CD4-positive, alpha-beta T cell treated with Interferon alpha-2 for 1 hour (primary cell): ENCODE results near the gene BORCS5.
"Not testable (repeated sequence)": the region's sequence is repeated elsewhere in the genome, so short reads cannot be mapped to it uniquely, and the experiment has no call there.

Experiments used
- DNase-seq, 2 donors: peaks; one replicate each; pipeline ENCODE4 v3.0.0-alpha.2; 2020 to 2022

The BORCS5 gene

GRCh38 chr12:12396694-12397093 is 39.8 kb downstream of the BORCS5 start:
- no peak for DNase-seq

GRCh38 chr12:12397184-12397583 is 40.3 kb downstream of the BORCS5 start:
- no peak for DNase-seq

GRCh38 chr12:12398026-12398859 is 41.4 kb downstream of the BORCS5 start:
- DNase-seq: no peak

GRCh38 chr12:12399161-12399560 is 42.3 kb downstream of the BORCS5 start:
- no peak for DNase-seq

GRCh38 chr12:12399776-12400305 is 43.0 kb downstream of the BORCS5 start:
- no peak for DNase-seq

GRCh38 chr12:12400793-12401192 is 43.9 kb downstream of the BORCS5 start:
- DNase-seq: no peak

- peak in 1 of 2 donors; percentile 25 for DNase-seq
Observed at GRCh38 chr12:12403264-12404248, 46.7 kb downstream of the BORCS5 start.

GRCh38 chr12:12404297-12404696 is 47.4 kb downstream of the BORCS5 start:
- no peak for DNase-seq

- DNase-seq: no peak
Observed at GRCh38 chr12:12405882-12406281, 49.0 kb downstream of the BORCS5 start.

- DNase-seq: no peak
Observed at GRCh38 chr12:12406762-12407161, 49.9 kb downstream of the BORCS5 start.

GRCh38 chr12:12408265-12408690 is 51.4 kb downstream of the BORCS5 start:
- peak in 1 of 2 donors; percentile 36 for DNase-seq

GRCh38 chr12:12409337-12409736 is 52.5 kb downstream of the BORCS5 start:
- not testable (repeated sequence) for DNase-seq

- DNase-seq: no peak
Observed at GRCh38 chr12:12415886-12416285, 59.0 kb downstream of the BORCS5 start.

- not testable (repeated sequence) for DNase-seq
Observed at GRCh38 chr12:12419165-12419564, 62.3 kb downstream of the BORCS5 start.

- DNase-seq: no peak
Observed at GRCh38 chr12:12423367-12423766, 66.5 kb downstream of the BORCS5 start.

- DNase-seq: no peak
Observed at GRCh38 chr12:12425001-12425400, 68.1 kb downstream of the BORCS5 start.

GRCh38 chr12:12425616-12426015 is 68.7 kb downstream of the BORCS5 start:
- no peak for DNase-seq

GRCh38 chr12:12427568-12427967 is 70.7 kb downstream of the BORCS5 start:
- DNase-seq: no peak

GRCh38 chr12:12428047-12428446 is 71.2 kb downstream of the BORCS5 start:
- DNase-seq: no peak

- no peak for DNase-seq
Observed at GRCh38 chr12:12428961-12429657, 72.2 kb downstream of the BORCS5 start.

GRCh38 chr12:12432364-12432763 is 75.5 kb downstream of the BORCS5 start:
- no peak for DNase-seq

- no peak for DNase-seq
Observed at GRCh38 chr12:12433203-12433731, 76.4 kb downstream of the BORCS5 start.
